ENCODE results near the gene SETX. TPM values are rescaled to one million over a fixed set of nuclear protein-coding genes. Genes with fewer than 3 reads are reported as not detected.

Gene SETX
- total and polyA plus RNA-seq, 10 of the 15 experiments (the other 5 are each of a cell fraction or from before 2014, with no cell fraction given) = 15.8 to 75.7 (median 37.0) TPM

- POLR2A ChIA-PET = no interaction called here
- BruUV-seq (replicated peaks) = no TSS peak
Observed at GRCh38 chr9:132370592-132370991, 15.8 kb upstream of the SETX start.

GRCh38 chr9:132369421-132369820 is 14.6 kb upstream of the SETX start:
- Histone ChIP-seq H3K36me3 (ENCODE audit: control insufficient read depth in 2 of 2, insufficient read depth in 2 of 2, low read length in 1 of 2) (no peaks in the 10 kb centered on the region), H3K4me2 (ENCODE audit: control insufficient read depth, insufficient read depth) (no peak overlapping the region), H3K27ac (ENCODE audit: control insufficient read depth, insufficient read depth) (no peak overlapping the region), H3K4me3 (no peak overlapping the region), H3K79me2 (ENCODE audit: control insufficient read depth, insufficient read depth, low read length) (no peaks in the 10 kb centered on the region), H3K9ac (ENCODE audit: control insufficient read depth, insufficient read depth, low read length) (no peak overlapping the region), H4K20me1 (ENCODE audit: control insufficient read depth, insufficient read depth) (no peaks in the 10 kb centered on the region), H3K27me3 (replicated peaks in 1 of 2; ENCODE audit: control insufficient read depth in 2 of 2, insufficient read depth in 2 of 2, low read length in 1 of 2) (no peaks in the 10 kb centered on the region), H3K9me3 (replicated peaks; ENCODE audit: control insufficient read depth, insufficient read depth, low read length) (no peaks in the 10 kb centered on the region), H2AFZ (ENCODE audit: control insufficient read depth, low read depth, low read length) (no peak overlapping the region), H3K4me1 (ENCODE audit: control insufficient read depth, insufficient read depth, low read length) (peaks cover 18% of the 10 kb centered on the region)
- no peak for ATAC-seq
- no peak for FAIRE-seq
- TF ChIP-seq SREBF1 (IDR thresholded peaks at IDR 0.05; ENCODE audit: low read length) (no peak), JUNB (IDR thresholded peaks at IDR 0.05) (no peak), HDAC6 (IDR thresholded peaks at IDR 0.05; ENCODE audit: unreplicated experiment) (no peak), ZBTB4 (CRISPR knock-in tag; IDR thresholded peaks at IDR 0.05) (no peak)
- WGBS (ENCODE audit: insufficient coverage, insufficient replicate concordance, low lambda C conversion rate, missing lambda C conversion rate) = 98% methylated on average over 4 of the region's 4 CpGs
- in situ Hi-C loops (cut with MboI) = no loop called here
- BruUV-seq (replicated peaks) = no TSS peak
- RAD21 ChIA-PET (ENCODE audit: unreplicated experiment) = no interaction called here
- POLR2A ChIA-PET = no interaction called here
- SMC1A ChIA-PET (ENCODE audit: uncharacterized antibody, unreplicated experiment) = no interaction called here
- intact Hi-C loops (cut with micrococcal nuclease; ENCODE audit: unreplicated experiment) = no loop called here
- no peak for DNase-seq (ENCODE audit: low read depth, low spot score)
- CTCF ChIA-PET = interaction anchor here (0.6 kb wide), 1 partner anchor 45 kb away, joined by 3 read pairs; no protein-coding TSS in a partner anchor

More at GRCh38 chr9:132370592-132370991, 15.8 kb upstream of the SETX start:
- RAD21 ChIA-PET (ENCODE audit: unreplicated experiment) = no interaction called here
- H3K4me2 ChIP-seq (ENCODE audit: control insufficient read depth, insufficient read depth) = no peak overlapping the region
- H2AFZ ChIP-seq (ENCODE audit: control insufficient read depth, low read depth, low read length) = no peak overlapping the region
- no peaks in the 10 kb centered on the region for H3K36me3 ChIP-seq (ENCODE audit: control insufficient read depth in 2 of 2, insufficient read depth in 2 of 2, low read length in 1 of 2)
- no peak overlapping the region for H3K9ac ChIP-seq (ENCODE audit: control insufficient read depth, insufficient read depth, low read length)
- H3K79me2 ChIP-seq (ENCODE audit: control insufficient read depth, insufficient read depth, low read length) = no peaks in the 10 kb centered on the region
- H4K20me1 ChIP-seq (ENCODE audit: control insufficient read depth, insufficient read depth) = no peaks in the 10 kb centered on the region
- H3K27me3 ChIP-seq (replicated peaks in 1 of 2; ENCODE audit: control insufficient read depth in 2 of 2, insufficient read depth in 2 of 2, low read length in 1 of 2) = no peaks in the 10 kb centered on the region
- no peak for TF ChIP-seq ZZZ3 (IDR thresholded peaks at IDR 0.05; ENCODE audit: control insufficient read depth, insufficient read length, low read depth)
- peak; percentile 65 for TF ChIP-seq PKNOX1 (IDR thresholded peaks at IDR 0.05)
- FAIRE-seq (no peak), DNase-seq (ENCODE audit: low read depth, low spot score) (no peak), ATAC-seq (no peak)
- H3K4me3 ChIP-seq = no peak overlapping the region
- peaks cover 18% of the 10 kb centered on the region for H3K4me1 ChIP-seq (ENCODE audit: control insufficient read depth, insufficient read depth, low read length)
- CTCF ChIA-PET = interaction anchor here (1.2 kb wide), 1 partner anchor 13 kb away, joined by 3 read pairs; no protein-coding TSS in a partner anchor
- SMC1A ChIA-PET (ENCODE audit: uncharacterized antibody, unreplicated experiment) = interaction anchor here (4.1 kb wide), 1 partner anchor 12 kb away, joined by 41 read pairs; no protein-coding TSS in a partner anchor
- WGBS (ENCODE audit: insufficient coverage, insufficient replicate concordance, low lambda C conversion rate, missing lambda C conversion rate) = 11% methylated on average over 4 of the region's 4 CpGs
- no peak overlapping the region for H3K27ac ChIP-seq (ENCODE audit: control insufficient read depth, insufficient read depth)
- intact Hi-C loops (cut with micrococcal nuclease; ENCODE audit: unreplicated experiment) = no loop called here
- in situ Hi-C loops (cut with MboI) = no loop called here
- H3K9me3 ChIP-seq (replicated peaks; ENCODE audit: control insufficient read depth, insufficient read depth, low read length) = no peaks in the 10 kb centered on the region

All from GM12878 (cell line).